ENCODE measurements around the gene DOK7.

The DOK7 gene

DNA sequence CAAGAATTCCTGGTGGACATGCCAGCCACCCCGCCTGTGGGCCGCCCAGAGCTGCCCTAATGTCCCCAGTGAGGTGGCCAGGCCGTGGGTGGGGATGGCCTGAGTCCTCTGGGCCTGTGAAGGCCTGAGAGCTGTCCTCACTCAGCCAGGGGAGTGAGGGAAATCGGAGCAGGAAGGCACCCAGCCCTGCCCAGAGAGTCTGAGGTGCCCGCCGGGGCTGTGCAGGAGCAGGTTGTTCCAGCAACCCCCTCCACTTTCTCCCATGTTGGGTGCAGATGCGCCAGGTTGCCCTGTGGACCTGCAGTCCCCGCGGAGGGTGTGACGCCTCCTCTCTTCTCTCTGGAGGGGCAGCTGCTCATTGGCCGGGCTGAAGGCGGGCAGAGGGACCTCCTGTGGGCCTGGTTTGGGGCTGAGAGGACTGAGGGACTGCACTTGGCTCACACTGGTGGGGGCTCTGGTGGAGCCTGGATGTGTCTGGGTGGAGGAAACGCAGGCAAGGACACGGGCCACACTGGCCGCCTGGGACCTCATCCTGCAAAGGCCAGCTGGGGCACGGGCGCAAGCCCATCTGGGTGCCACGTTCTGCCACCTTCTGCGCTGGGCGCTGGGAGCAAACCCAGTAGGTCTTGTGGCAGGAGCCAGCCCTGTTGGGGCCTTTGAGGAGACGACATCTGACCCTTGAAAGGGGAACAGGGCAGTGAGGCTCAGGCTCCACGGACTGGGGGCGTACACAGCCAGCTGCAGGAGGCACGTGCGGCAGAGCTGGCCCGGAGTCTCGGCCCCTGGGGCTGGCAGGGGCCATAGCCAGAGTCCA is 14.0 kb downstream of the DOK7 start:
- no peak for DNase-seq

DNA sequence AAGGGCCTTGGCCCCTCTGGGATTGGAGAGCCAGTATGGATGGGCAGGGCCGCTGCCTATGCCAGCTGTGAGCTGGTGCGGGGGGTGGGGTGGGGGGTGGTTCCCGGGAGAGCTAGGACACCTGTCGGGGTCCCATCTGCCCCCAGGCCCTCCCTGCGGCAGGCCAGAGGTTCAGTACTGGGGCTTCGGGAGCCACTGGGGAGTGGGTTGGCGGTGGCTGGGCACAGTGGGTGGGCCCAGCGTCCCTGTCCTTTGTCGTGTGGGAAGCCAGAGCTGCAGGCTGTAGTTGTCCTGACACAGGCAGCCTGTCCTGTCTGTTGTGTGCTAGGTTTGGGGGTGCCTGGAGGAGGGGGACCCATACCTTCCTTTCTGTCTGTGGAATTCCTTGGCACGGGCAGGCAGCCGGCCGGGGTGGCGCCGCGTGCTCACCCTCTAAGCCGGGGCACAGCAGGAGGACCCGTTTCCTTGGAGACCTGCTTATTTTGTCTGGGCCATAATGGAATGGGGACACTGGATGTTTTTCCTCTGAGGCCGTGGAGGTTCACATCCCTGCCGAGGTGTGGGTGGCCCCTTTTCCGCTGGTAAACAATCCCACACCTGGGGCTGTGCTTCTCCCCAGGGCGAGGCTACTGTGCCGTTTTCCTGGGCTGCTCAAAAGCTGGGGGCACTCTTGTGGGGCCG is 14.8 kb downstream of the DOK7 start:
- no peak for DNase-seq

DNA sequence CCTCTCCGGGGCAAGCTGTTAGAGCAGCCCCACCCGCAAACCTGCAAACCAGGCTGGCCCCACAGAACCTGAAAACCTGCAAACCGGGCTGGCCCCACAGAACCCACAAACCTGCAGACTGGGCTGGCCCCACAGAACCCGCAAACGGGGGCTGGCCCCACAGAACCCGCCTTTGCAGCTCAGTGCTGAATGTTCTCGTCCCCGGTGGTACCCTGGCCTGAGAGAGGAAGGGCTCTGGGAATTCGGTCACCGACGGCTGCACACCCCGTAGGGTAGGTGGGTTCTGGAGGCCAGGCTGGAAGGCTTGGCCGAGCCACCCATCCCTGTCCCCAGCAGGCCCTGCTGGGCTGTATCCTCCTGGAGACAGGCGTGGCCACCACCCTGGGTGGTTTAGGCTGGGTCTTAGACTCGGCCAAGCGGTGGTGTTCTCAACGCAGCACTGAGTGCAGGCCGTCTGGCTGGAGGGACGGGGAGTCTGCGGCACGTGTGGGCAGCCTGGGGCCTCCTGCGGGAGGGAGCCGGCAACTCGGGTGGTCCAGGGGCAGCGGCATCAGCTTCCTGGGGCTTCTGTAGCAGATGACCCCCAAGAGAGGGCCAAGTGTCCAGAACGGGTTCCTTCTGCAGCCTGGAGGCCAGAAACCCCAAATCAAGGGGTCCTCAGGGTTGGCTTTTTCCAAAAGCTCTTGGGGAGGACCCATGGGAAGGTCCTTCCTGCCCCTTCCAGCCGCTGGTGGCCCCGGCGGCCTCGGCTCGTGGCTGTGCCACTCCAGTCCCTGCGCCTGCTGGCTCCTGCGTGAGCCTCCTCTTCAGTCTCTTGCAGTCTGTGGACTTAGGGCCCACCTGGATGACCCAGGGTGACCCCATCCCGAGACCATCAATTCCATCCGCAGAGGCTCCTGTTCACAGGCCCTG is 15.6 kb downstream of the DOK7 start:
- no peak for DNase-seq

DNA sequence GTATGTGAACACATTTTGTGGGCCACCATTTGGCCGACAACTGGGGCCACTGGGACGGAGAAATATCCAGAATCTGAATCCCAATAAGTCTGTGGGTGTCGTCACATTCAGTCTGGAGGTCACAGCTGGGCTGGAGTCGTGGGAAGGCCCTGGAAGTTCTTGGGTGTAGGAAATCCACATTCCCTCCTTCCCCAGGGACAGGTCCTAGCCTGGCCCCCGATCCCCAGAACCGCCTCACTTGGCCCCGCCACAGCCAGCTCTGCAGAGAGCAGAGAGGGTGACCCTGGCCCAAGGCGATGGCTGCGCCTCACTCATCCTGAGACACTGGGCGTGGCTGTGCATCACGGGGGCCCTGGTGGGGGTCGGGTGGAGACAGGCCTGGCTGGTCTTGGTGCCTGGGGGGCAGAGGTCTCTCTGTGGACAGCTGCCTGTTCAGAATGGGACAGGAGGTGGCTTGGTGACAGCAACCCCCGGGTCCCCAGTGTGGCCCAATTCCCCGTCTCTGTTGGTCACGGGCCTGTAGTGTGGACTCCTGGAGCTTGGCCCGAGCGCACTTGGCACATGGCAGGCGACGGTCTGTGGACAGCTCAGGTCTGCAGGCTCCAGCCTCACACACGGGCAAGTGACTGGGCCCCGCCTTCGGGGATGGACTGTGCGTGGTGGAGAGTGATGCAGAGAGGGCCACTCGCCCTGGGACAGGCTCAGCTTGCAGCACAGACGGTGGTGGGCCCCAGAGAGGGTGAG is 16.4 kb downstream of the DOK7 start:
- DNase-seq: no peak

DNA sequence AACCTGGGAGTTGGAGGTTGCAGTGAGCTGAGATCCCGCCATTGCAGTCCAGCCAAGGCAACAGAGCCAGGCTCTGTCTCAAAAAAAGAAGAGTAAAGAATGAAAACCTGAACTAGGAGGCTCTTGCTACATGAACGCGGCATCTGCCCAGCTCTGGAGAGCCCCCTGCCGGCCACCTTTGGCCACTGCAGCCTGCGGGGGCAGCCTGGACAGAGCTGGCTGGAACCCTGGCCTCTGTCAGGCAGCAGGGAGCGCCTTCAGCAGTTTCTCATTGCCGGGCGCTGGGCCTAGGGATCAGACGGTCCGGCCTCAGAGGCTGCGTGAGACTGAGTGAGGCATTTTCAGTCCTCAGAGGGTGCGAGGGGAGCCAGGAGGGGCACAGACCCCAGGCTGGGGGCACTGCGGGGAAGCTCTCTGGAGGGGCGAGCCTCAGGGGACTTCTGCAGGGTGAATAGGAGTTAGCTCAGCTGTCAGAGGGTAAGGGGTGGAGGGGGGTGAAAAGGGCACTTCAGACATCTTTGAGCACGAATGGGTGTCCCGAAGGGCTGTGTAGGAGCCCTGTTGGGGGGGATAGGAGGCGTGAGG is 17.5 kb downstream of the DOK7 start:
- peak; percentile 35 for DNase-seq

DNA sequence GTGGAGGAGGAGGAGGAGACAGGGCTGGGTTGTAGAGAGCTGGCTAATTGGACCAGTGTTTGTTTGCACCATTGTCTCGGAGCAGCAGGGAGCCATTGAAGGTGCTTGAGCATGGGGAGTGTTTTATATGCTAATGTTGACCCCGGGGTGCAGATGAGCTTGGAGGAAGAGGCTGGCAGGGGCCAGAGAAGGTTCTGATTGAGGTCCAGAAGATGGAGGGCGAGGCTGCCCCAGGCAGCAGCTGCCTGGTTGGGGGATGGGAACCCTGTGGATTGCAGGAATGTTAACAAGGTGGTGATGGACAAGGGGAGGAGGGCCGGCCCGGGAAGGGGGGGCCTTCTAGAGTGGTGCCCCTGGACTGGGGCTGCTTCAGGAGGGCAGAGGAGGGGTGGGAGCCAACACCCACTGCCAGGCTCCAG is 18.0 kb downstream of the DOK7 start:
- DNase-seq: no peak

DNA sequence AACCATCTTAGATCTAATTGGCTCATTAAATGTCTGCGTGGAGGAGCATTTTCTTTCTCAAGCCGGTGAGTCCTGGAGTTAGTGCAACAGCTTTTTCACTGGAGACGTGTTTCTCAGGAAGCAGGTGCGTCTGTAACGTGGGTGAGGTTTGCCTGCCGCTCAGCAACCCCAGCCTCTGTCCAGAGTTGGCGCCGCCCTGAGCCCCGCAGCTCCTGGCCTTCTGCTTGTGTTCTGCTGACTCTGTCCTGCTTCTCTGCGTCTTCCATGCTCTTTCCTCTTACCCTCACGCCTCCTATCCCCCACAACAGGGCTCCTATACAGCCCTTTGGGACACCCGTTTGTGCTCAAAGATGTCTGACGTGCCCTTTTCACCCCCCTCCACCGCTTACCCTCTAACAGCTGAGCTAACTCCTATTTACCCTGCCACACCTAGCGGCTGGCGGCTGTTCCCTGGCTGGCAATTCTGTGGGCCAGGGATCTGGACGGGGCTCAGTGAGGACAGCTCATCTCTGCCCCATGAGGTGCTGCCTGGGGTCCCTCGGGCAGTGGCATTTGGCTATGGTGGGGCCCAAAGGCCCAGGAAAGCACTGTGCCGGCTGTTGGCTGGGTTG is 18.8 kb downstream of the DOK7 start:
- DNase-seq: no peak

DNA sequence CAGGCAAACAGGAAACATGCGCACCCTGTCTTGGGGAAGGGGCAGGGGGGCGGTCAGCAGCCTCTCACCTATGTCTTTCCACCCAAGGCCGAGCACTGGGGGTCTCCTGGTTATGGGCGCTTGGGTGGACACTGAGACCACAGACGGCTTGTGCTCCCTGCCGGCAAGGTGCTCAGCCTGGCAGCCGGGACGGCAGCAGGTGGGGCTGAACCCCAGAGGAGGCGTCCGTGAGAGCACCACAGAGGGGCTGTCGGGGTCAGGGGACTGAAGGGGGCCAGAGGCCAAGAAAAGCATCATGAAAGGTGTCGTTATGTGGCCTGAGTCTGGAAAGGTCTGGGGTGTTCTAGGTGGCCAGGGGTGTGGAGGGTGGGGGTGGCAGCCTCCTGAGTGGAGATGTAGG is 19.6 kb downstream of the DOK7 start:
- no peak for DNase-seq

DNA sequence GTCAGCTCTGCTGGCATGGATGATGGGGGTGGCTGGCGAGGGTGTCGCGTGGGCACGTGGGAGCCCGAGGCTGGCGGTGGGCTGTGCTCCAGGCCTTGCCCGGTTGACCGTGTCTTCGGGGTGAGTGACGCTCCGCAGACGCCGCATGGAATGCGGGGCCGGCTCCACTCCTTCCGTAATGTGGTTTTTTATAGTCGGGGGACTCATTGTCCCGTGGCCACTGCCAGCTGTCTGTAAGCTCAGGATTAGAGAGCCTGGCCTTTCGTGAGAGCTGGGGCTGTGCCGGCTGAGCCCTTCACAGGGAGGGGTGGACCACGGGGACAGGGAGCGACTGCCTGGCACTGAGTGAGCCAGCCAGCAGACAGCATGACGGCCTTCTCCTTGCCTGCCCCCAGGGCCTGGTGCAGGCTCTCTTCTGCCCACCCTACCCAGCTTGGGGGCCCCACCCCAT is 20.4 kb downstream of the DOK7 start:
- no peak for DNase-seq

DNA sequence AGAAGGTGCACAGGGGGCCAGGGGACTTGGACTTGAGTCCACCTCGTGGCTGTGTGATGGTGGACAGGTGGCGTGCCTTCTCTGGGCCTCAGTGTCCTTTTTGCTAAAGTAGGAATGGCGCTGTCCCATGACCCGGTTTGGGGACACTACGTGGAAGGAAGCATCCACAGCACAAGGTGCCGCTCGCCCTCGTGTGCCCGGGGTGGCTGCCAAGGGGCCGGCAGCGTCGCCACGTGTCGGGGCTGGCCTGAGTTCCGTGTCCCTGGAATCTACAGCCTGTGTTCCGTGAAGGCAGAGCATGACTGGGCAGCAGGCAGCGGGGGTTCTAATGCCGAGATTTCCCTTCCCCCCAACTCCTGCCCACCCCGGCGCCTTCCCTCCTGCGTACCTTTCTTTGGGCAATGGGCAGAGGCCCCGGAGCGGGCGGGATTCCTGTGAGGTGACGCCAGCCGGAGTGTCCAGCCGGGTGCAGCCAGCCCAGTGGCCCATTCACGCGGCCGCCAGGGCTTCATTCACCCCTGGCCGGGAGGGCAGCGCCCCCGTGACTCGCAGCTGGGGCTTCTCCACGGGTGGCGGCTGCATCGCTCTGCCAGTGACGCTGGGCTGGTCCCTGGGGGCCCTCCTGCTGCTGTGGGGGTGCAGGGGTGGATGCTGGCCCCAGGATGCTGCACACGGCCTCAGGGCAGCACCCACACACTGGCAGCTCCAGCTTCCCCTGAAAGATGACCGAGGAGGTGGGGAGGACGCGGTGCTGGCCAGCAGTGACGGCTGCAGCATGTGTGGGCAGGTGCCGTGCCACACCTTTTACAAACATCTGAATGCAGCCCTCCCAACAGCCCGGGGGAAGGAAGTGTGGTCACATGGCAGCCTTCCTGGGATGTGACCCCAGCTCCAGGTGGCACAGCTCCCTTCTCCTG is 21.2 kb downstream of the DOK7 start:
- no peak for DNase-seq

DNA sequence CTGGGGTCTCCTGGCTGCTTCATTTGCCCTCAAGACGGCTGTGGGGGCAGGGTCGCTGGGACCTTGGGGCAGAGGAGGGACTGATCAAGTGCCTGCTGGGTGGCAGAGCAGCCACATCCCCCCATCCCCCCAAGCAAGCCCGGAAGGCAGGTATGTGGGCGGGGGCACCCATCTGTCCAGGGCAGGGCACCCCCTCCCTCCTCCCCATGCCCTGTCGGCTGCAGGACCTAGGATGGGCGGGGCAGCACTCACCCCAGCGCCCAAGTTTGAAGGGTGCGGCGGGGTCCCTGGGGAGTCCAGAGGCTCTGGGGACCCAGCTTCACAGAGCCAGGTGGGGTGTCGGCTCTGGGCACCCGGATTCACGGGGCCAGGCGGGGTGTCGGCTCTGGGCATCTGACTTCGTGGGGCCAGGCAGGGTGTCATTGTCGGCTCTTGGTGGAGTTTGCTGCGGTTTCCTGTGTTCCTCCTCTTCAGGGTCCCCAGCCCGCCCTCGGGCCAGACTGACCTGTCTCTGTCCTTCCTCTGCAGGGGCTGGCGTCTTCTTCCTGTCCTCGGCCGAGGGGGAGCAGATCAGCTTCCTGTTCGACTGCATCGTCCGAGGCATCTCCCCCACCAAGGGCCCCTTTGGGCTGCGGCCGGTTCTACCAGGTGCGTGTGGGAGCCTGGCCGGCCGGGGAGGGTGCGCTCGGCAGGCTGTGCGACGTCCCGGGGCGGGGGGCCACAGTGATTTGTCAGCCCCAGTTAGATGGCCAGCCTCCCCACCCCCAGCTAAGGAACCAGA is 22.1 kb downstream of the DOK7 start:
- DNase-seq: no peak

DNA sequence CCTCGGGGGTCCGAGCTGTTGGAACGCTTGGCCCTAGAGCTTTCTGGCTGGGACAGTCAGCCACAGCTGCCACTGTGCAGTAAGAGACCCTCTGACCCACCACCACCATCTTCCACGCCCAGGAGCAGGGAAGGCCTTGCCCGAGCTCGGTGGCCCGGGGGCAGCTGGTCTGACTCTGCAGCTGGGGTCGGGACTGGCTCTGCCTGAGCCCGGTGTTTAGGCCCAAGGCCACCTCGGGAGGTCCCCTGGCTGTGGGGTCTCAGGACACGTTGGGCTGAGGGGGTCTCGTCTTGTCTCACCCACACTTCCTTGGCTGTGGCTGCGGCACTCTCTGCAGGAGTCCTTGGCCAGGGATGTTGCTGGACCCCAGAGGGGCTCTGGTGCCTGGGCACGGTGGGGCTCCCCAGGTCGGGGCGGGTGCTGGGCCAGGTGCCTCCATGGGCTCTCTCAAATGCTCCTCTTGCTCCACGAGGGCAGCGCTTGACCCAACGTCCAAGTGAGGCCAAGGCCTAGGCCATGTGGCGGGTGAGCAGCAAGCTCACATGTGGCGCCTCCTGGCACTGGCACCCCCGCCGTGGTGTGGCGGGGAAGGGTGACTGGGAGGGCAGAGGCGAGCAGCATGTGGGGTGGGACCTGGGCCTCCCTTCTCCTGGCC is 22.9 kb downstream of the DOK7 start:
- no peak for DNase-seq

DNA sequence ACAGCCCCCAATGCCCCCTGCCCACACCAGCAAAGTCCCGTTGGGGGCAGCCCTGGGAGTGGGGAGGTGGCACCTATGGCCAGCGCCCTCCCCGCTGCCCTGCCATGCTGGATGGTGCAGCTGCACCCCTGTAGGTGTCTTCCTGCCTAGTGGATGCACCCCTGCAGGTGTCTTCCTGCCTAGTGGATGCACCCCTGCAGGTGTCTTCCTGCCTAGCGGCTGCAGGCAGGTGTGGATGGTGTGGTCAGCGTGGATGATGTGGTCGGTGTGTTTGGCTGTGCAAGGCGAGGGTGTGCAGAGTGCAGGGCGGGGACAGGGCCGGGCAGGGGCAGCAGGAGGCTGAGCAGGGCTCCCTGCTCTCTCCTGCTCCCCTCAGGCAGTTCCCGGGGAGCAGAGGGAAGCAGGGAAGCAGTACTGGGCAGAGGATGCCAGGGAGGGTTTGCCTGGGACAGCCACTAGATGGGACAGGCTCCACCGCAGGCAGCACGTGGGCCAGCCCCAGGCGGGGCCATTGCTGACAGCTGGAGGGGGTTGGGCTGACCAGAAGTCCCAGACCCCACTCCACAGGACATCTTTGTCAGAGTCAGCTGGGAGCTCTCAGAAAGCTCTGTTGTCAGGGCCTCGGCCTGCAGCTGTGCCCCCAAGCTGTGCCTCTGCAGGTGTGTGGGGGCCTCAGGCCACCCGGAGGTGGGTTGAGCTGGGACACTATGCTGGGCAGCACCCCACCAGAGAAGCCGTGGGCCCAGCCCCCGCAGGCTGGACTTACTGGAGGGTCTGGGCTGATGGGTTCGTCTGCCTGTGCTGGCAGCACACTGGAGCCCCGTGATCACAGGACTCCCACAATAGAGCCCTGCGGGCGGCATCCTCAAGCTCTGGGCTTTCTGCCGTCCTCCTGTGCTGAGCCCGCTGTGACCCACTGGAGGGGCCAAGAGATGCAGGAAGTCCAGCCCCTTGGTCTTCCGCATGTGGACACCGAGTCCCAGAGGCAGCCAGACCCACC is 23.7 kb downstream of the DOK7 start:
- no peak for DNase-seq

DNA sequence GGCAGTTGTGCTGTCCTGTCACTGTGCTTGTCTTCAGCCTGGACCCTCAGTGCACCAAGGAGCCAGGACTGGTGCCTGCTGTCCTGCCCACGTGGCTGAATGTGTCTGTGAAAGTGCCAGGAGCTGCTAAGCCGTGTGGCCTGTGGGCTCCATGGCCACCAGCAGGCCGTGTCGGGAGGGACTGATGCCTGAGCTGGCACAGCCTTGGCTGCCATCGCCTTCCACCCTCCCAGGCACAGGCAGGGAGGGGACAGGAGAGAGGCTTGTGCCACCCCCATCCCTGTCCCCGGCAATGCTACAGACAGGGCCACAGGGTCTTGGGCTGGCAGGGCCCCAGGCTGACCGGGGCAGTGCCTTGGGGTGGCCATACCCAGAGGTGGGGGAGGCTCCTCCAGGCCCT is 24.8 kb downstream of the DOK7 start:
- DNase-seq: no peak

DNA sequence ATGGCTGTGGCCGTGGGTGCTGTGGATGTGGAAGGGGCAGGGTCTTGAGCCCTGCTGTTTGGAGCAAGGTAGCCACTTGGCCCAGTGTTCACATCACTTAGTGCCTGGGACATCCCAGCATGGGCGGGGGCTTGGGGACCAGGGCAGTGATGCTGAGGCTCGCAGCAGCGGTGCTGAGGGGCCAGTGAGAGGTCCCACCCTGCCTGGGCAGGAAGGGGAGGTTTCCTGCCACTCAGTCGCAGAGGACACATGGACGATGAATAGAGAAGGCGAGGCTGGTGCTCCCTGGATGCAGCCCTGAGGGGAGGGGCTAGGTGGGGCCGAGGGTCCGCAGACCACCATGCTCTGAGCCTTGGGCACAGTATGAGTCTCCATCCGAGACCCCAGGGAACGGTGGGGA is 25.7 kb downstream of the DOK7 start:
- no peak for DNase-seq

DNA sequence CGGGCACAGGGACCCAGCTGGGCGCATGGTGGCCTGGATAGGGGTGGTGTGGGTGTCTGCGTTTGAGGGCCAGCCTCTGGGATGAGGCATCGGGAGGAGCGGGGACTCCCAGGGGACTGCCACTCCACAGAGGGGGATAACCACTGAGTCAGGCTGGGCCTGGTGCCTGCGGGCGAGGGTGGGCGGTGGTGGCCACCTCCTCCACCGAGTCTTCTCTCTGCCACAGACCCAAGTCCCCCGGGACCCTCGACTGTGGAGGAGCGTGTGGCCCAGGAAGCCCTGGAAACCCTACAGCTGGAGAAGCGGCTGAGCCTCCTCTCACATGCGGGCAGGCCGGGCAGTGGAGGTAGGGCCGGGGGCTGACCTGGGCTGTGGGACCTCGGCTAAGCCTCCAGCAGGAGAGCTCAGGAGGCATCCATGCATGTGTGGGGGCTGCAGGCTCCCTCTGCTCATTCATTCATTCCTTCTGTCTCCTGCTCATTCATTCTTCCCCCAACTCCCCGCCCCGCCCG is 26.4 kb downstream of the DOK7 start:
- DNase-seq: no peak

DNA sequence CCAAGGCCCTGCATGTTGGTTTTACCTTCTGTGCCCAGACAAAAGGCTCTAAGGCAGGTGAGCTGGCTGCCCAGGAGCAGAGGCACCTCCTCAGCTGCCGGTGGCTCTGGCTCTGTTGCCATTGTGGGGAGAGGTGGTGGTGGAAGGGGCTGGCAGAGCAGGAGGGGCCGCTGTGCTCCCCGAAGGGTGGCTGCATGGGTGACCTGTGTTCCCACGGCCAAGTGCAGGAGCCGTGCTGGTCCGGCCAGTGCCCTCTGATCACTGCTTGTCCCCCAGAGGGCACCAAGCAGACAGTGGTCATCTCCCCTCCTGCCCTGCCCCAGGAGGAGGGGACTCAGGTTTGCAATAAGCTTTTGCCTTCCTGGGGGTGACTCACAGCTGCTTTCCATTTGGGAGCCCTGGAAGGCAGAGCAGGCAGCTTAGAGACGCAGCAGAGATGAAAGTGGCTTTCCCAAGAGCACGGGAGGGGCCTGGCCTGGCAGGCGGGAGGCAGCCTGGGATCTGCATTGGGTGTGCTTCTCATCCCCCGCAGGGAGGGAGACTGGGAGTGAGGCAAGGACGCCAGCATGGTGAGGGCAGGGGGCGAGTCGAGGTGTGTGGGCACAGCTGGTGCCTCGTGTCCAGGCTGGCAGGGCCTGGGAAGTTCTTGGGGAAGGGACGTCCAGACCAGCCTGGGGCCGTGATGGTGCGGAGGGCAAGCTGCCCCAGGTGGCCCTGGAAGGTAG is 28.7 kb downstream of the DOK7 start:
- no peak for DNase-seq
